ENCODE data around the gene METTL27.

DNA sequence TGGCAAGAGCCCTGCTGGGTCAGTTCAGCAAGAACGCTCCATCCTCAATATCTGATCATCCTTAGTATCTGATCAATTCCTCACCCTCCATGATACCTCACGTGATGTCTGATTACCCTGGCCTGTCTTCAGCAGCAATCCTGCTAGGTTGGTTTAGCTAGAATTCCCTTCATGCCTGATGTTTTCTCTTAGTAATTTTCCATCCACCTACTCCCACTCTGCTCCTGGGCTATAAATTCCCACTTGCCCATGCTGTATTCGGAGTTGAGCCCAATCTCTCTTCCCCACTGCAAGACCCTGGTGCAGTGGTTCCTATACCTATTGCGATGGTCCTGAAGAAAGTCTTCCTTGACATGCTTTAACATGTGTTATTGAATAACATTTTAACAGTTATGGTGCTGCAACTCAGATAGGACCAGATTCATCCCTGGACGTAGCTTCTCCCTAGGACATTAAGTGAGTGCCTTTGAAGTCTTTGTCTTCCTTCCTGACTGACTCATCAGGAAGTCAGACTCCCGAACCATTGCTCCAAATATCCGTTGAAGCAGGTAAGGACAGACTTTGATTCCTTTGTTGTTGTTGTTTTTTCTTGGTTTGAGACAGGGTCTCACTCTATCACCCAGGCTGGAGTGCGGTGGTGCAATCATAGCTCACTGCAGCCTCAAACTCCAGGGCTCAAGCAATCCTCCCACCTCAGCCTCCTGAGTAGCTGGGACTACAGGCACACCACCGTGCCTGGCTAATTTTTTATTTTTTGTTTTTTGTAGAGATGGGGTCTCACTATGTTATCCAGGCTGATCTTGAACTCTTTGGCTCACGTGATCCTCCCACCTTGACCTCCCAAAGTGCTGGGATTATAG, 42.8 kb downstream of the METTL27 start:
- TF ChIP-seq, protein P1, sequence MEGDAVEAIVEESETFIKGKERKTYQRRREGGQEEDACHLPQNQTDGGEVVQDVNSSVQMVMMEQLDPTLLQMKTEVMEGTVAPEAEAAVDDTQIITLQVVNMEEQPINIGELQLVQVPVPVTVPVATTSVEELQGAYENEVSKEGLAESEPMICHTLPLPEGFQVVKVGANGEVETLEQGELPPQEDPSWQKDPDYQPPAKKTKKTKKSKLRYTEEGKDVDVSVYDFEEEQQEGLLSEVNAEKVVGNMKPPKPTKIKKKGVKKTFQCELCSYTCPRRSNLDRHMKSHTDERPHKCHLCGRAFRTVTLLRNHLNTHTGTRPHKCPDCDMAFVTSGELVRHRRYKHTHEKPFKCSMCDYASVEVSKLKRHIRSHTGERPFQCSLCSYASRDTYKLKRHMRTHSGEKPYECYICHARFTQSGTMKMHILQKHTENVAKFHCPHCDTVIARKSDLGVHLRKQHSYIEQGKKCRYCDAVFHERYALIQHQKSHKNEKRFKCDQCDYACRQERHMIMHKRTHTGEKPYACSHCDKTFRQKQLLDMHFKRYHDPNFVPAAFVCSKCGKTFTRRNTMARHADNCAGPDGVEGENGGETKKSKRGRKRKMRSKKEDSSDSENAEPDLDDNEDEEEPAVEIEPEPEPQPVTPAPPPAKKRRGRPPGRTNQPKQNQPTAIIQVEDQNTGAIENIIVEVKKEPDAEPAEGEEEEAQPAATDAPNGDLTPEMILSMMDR (IDR thresholded peaks at IDR 0.05; ENCODE audit: insufficient read depth, low read length, poor library complexity, severe bottlenecking): no peak
- no peak for TF ChIP-seq EZH2phosphoT487 (conservative IDR thresholded peaks at IDR 0.05; ENCODE audit: low read length)

All from SU-DHL-6 (cell line).